Nephron progenitor cell (in vitro differentiated cells): ENCODE results near the gene ITPRIP.

ENCODE experiments used
- DNase-seq: peaks from one replicate; pipeline ENCODE4 v3.0.0; 2021
- H3K27ac Mint-ChIP-seq: 2 replicates; pipeline ENCODE4 v1.8.0; 2021; ENCODE audit warnings: mild to moderate bottlenecking, moderate library complexity, mixed read lengths
- H3K27me3 Mint-ChIP-seq: 2 replicates; pipeline ENCODE4 v1.8.0; 2021; ENCODE audit warnings: mild to moderate bottlenecking, low read depth, mixed read lengths; ENCODE audit not compliant: poor library complexity
- H3K36me3 Mint-ChIP-seq: 2 replicates; pipeline ENCODE4 v1.8.0; 2021; ENCODE audit warnings: low read depth, mixed read lengths
- H3K4me1 Mint-ChIP-seq: 2 replicates; pipeline ENCODE4 v1.8.0; 2021; ENCODE audit warnings: mixed read lengths
- H3K4me3 Mint-ChIP-seq: 2 replicates; pipeline ENCODE4 v1.8.0; 2021; ENCODE audit warnings: mild to moderate bottlenecking, moderate library complexity, mixed read lengths
- H3K9me3 Mint-ChIP-seq: 2 replicates; pipeline ENCODE4 v1.8.0; 2021; ENCODE audit warnings: mild to moderate bottlenecking, moderate library complexity, mixed read lengths
- CTCF ChIP-seq: fragments of 200-600 bp; sonication (generic); IDR thresholded peaks from 2 replicates; pipeline ENCODE4 v1.5.0; 2021; ENCODE audit warnings: antibody characterized with exemption

ITPRIP gene

GRCh38 chr10:104339469-104340110 lies 1.3 kb upstream of the ITPRIP start:
- H3K9me3 Mint-ChIP-seq: no peaks in the 10 kb centered on the region
- peaks cover 5% of the 10 kb centered on the region for H3K27me3 Mint-ChIP-seq
- no peak for TF ChIP-seq CTCF
- peaks cover 66% of the 10 kb centered on the region for H3K4me1 Mint-ChIP-seq
- no peaks in the 10 kb centered on the region for H3K36me3 Mint-ChIP-seq
- no peak for DNase-seq
- H3K27ac Mint-ChIP-seq: no peak overlapping the region
- H3K4me3 Mint-ChIP-seq: peak overlapping the region; percentile 99

GRCh38 chr10:104337521-104337984 lies 712 bp downstream of the ITPRIP start:
- Mint-ChIP-seq H3K4me1 (peaks cover 74% of the 10 kb centered on the region), H3K9me3 (no peaks in the 10 kb centered on the region), H3K4me3 (peak overlapping the region; percentile 99), H3K27ac (peak overlapping the region; percentile 45), H3K36me3 (no peaks in the 10 kb centered on the region), H3K27me3 (peaks cover 8% of the 10 kb centered on the region)
- TF ChIP-seq CTCF: no peak
- DNase-seq: no peak

GRCh38 chr10:104336821-104337467 lies 1.3 kb downstream of the ITPRIP start:
- Mint-ChIP-seq H3K9me3 (no peaks in the 10 kb centered on the region), H3K27me3 (peaks cover 8% of the 10 kb centered on the region), H3K4me1 (peaks cover 73% of the 10 kb centered on the region), H3K4me3 (peak overlapping the region; percentile 99), H3K36me3 (no peaks in the 10 kb centered on the region), H3K27ac (peak overlapping the region; percentile 83)
- no peak for DNase-seq
- no peak for TF ChIP-seq CTCF

GRCh38 chr10:104334965-104335650 lies 3.2 kb downstream of the ITPRIP start:
- peaks cover 8% of the 10 kb centered on the region for H3K27me3 Mint-ChIP-seq
- H3K4me3 Mint-ChIP-seq: peak overlapping the region; percentile 59
- peak overlapping the region; percentile 51 for H3K27ac Mint-ChIP-seq

GRCh38 chr10:104334561-104334960 lies 3.7 kb downstream of the ITPRIP start:
- Mint-ChIP-seq H3K36me3 (no peaks in the 10 kb centered on the region), H3K4me3 (no peak overlapping the region), H3K9me3 (no peaks in the 10 kb centered on the region), H3K27ac (no peak overlapping the region), H3K27me3 (peaks cover 7% of the 10 kb centered on the region), H3K4me1 (peaks cover 87% of the 10 kb centered on the region)
- TF ChIP-seq CTCF: no peak
- DNase-seq: no peak

More at GRCh38 chr10:104334965-104335650, 3.2 kb downstream of the ITPRIP start:
- no peaks in the 10 kb centered on the region for H3K9me3 Mint-ChIP-seq
- DNase-seq: no peak
- TF ChIP-seq CTCF: no peak
- peaks cover 87% of the 10 kb centered on the region for H3K4me1 Mint-ChIP-seq
- H3K36me3 Mint-ChIP-seq: no peaks in the 10 kb centered on the region
